ENCODE results near the gene SLC22A3. TPM values are rescaled to one million over a fixed set of nuclear protein-coding genes. Genes with fewer than 3 reads are reported as not detected.
"Not testable (repeated sequence)": the region's sequence is repeated elsewhere in the genome, so short reads cannot be mapped to it uniquely, and the experiment has no call there.

The SLC22A3 gene
- total RNA-seq, 2 donors from 2014 or later, result 0.35 to 0.48 TPM

DNA sequence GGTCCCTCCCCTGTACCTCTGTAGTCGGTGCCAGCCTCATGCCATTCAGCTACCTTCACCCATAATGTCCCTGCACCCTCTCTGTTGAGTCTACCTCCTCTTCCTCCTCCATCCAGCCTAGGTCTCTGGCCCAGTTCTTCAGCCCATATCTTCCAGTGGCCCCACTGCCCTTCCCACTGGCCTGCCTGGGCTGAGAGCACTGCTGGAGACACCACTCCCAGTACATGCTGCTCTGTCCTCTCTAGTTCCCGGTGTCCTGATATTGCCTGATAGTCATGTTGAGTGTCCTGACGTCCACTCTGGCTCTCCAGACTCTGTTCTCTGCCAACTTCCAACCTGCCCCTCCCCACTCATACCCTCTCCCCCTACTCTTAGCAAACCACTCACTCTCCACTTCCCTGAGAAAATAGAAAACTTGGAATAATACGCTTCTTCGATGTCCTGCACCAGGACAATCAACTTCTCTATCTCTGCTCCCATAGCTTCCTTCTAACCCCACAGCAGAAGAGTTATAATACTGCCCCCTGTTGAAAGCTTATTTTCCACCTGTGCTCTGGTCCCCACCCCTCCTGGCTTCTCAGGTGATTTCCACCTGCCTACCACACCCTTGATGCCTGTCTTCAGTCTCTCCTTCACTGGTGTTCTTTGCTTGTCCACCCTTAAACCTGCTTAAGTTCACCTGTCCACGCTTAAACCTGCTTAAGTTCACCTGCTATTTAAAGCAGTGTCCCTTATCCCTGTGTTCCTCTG is 19.8 kb downstream of the SLC22A3 start:
- peaks cover 0 to 4% of the 10 kb centered on the region in 2 donors for H3K9me3 ChIP-seq
- no peak overlapping the region for H3K4me3 ChIP-seq
- no peak overlapping the region for H3K27ac ChIP-seq
- DNase-seq (ENCODE audit: low spot score), result no peak
- no peaks in the 10 kb centered on the region for H3K4me1 ChIP-seq
- TF ChIP-seq, protein P1, sequence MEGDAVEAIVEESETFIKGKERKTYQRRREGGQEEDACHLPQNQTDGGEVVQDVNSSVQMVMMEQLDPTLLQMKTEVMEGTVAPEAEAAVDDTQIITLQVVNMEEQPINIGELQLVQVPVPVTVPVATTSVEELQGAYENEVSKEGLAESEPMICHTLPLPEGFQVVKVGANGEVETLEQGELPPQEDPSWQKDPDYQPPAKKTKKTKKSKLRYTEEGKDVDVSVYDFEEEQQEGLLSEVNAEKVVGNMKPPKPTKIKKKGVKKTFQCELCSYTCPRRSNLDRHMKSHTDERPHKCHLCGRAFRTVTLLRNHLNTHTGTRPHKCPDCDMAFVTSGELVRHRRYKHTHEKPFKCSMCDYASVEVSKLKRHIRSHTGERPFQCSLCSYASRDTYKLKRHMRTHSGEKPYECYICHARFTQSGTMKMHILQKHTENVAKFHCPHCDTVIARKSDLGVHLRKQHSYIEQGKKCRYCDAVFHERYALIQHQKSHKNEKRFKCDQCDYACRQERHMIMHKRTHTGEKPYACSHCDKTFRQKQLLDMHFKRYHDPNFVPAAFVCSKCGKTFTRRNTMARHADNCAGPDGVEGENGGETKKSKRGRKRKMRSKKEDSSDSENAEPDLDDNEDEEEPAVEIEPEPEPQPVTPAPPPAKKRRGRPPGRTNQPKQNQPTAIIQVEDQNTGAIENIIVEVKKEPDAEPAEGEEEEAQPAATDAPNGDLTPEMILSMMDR (IDR thresholded peaks at IDR 0.05), result no peak
- H3K27me3 ChIP-seq, result no peaks in the 10 kb centered on the region
- H3K36me3 ChIP-seq, result no peaks in the 10 kb centered on the region

DNA sequence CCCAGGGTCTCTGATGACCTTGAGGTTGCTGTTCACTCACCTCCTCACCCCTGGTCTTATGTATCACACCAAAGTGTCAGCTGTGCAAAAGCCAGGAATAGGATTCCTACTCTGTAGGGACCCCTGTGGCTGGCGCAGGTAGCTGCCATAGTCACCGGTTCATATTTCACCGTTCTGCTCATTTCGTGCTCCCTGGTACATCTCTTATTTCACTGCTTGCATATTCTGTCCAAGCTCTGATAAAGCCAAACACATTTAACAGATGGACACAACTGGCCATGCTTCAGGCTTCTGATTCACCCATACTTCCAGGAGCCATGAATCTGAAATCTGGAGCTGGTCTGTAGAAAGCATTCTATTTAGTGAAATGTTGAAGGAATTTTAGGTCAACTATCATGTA is 20.5 kb downstream of the SLC22A3 start:
- Histone ChIP-seq H3K9me3 (peaks cover 0 to 4% of the 10 kb centered on the region in 2 donors), H3K36me3 (no peaks in the 10 kb centered on the region), H3K27ac (no peak overlapping the region), H3K4me1 (no peaks in the 10 kb centered on the region), H3K27me3 (no peaks in the 10 kb centered on the region), H3K4me3 (no peak overlapping the region)
- no peak for DNase-seq (ENCODE audit: low spot score)
- TF ChIP-seq, protein P1 (IDR thresholded peaks at IDR 0.05), result no peak

DNA sequence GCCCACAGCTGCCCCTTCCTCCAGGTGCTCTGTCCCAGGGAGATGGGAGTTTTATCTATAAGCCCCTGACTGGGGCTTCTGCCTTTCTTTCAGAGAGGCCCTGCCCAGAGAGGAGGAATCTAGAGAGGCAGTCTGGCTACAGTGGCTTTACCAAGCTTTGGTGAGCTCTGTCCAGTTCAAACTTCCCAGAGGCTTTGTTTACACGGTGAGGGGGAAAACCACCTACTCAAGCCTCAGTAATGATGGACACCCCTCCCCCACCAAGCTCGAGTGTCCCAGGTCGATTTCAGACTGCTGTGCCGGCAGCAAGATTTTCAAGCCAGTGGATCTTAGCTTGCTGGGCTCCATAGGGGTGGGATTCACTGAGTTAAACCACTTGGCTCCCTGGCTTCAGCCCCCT is 25.4 kb downstream of the SLC22A3 start:
- H3K36me3 ChIP-seq; DNase-seq (ENCODE audit: low spot score); H3K27ac ChIP-seq; H3K4me3 ChIP-seq; H3K4me1 ChIP-seq; H3K9me3 ChIP-seq; H3K27me3 ChIP-seq: not testable (repeated sequence)

- no peaks in the 10 kb centered on the region for H3K9me3 ChIP-seq
- no peaks in the 10 kb centered on the region for H3K36me3 ChIP-seq
- no peak overlapping the region for H3K27ac ChIP-seq
- no peak overlapping the region for H3K4me3 ChIP-seq
- no peak for DNase-seq (ENCODE audit: low spot score)
- H3K4me1 ChIP-seq, result no peaks in the 10 kb centered on the region
- TF ChIP-seq, protein P1 (IDR thresholded peaks at IDR 0.05), result no peak
- no peaks in the 10 kb centered on the region for H3K27me3 ChIP-seq
Measured at GRCh38 chr6:160374836-160375560, 26.8 kb downstream of the SLC22A3 start.

GRCh38 chr6:160375561-160375949 is 27.4 kb downstream of the SLC22A3 start:
- H3K27me3 ChIP-seq, result no peaks in the 10 kb centered on the region
- TF ChIP-seq, protein P1 (IDR thresholded peaks at IDR 0.05), result no peak
- H3K9me3 ChIP-seq, result no peaks in the 10 kb centered on the region
- H3K4me1 ChIP-seq, result no peaks in the 10 kb centered on the region
- DNase-seq (ENCODE audit: low spot score), result no peak
- no peak overlapping the region for H3K4me3 ChIP-seq
- H3K36me3 ChIP-seq, result no peaks in the 10 kb centered on the region
- H3K27ac ChIP-seq, result no peak overlapping the region

DNA sequence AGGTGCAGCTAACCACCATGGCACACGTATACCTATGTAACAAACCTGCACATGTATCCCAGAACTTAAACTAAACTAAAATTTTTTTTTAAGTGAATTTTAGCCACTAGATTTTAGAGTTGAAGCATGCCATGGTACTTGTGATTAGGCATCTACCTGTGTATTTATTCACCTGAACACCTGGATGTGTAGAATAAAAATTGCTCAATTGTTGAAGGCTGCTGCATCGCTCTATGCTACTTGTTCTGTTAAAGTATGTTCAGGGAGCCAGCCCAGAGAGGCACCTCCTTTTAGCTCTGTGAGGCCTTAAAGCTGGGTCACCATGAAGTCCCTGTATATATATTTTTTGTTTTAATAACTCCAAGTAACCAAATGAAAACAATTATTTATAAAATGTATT is 28.3 kb downstream of the SLC22A3 start:
- Histone ChIP-seq H3K27ac (no peak overlapping the region), H3K4me1 (no peaks in the 10 kb centered on the region), H3K27me3 (no peaks in the 10 kb centered on the region), H3K4me3 (no peak overlapping the region), H3K9me3 (no peaks in the 10 kb centered on the region), H3K36me3 (no peaks in the 10 kb centered on the region)
- TF ChIP-seq, protein P1 (IDR thresholded peaks at IDR 0.05), result no peak
- no peak for DNase-seq (ENCODE audit: low spot score)
